ENCODE results near the gene BCAR1. TPM values are rescaled to one million over a fixed set of nuclear protein-coding genes. Genes with fewer than 3 reads are reported as not detected.
A peak's percentile ranks its signal among the peaks of the same experiment; 100 is the strongest.

BCAR1 gene
- total and polyA plus RNA-seq, 2 experiments from 2014 or later = 37.9 to 140 TPM

GRCh38 chr16:75198135-75198600 is 53.3 kb downstream of the BCAR1 start (continued):
- TF ChIP-seq ETS1 (IDR thresholded peaks at IDR 0.05) (no peak), ZNF114 (CRISPR knock-in tag; IDR thresholded peaks at IDR 0.05) (no peak), REST (IDR thresholded peaks at IDR 0.05; ENCODE audit: unreplicated experiment) (no peak), POLR2AphosphoS5 (IDR thresholded peaks at IDR 0.05; ENCODE audit: low read depth) (no peak)

- no peaks in the 10 kb centered on the region for H3K9me2 ChIP-seq (ENCODE audit: insufficient read depth)
- H3K4me2 ChIP-seq = no peak overlapping the region
- no peak overlapping the region for H3K27ac Mint-ChIP-seq
- no peak overlapping the region for H3K27ac ChIP-seq (ENCODE audit: low read depth)
- DNase-seq (ENCODE audit: low spot score) (peak; percentile 27), ATAC-seq (no peak)
- H3K79me2 ChIP-seq (replicated peaks; ENCODE audit: insufficient read depth) = no peaks in the 10 kb centered on the region
- no peak overlapping the region for H3K4me3 ChIP-seq
- H3K36me3 Mint-ChIP-seq (ENCODE audit: low read depth) = no peaks in the 10 kb centered on the region
- peaks cover 9% of the 10 kb centered on the region for H3K4me1 Mint-ChIP-seq
- H3K36me3 ChIP-seq (ENCODE audit: insufficient read depth) = no peaks in the 10 kb centered on the region
- H3K4me3 Mint-ChIP-seq = no peak overlapping the region
- no peaks in the 10 kb centered on the region for H4K20me1 ChIP-seq (replicated peaks; ENCODE audit: insufficient read depth)
- peak overlapping the region; percentile 88 for H2AFZ ChIP-seq
- peaks cover 11% of the 10 kb centered on the region for H3K27me3 Mint-ChIP-seq (ENCODE audit: insufficient read depth, low read depth, poor library complexity)
- H3K9me3 Mint-ChIP-seq = no peaks in the 10 kb centered on the region; the same call in 2 of the 3 replicates
- no peaks in the 10 kb centered on the region for H3K27me3 ChIP-seq (ENCODE audit: insufficient read depth)
- TF ChIP-seq REST (IDR thresholded peaks at IDR 0.05; ENCODE audit: unreplicated experiment) (no peak), ZNF331 (CRISPR knock-in tag; IDR thresholded peaks at IDR 0.05; ENCODE audit: low read depth) (no peak), EZH2phosphoT487 (IDR thresholded peaks at IDR 0.05; ENCODE audit: unreplicated experiment) (no peak), NANOG (IDR thresholded peaks at IDR 0.05; ENCODE audit: borderline replicate concordance) (no peak), POLR2AphosphoS5 (IDR thresholded peaks at IDR 0.05; ENCODE audit: low read depth) (no peak), CTCF (conservative IDR thresholded peaks at IDR 0.05; ENCODE audit: low read depth in 2 of 2) (peak in 1 of 2 experiments; percentile 8; a peak in 1 of 4 replicates), JUNB (IDR thresholded peaks at IDR 0.05; ENCODE audit: unreplicated experiment) (no peak), ZNF114 (CRISPR knock-in tag; IDR thresholded peaks at IDR 0.05) (no peak)
- peaks cover 8% of the 10 kb centered on the region; the same call in 1 of the 2 replicates for H3K4me1 ChIP-seq (ENCODE audit: insufficient read depth)
- H3F3A ChIP-seq (replicated peaks; ENCODE audit: low read depth) = 0 out of 2 replicates have a peak, but pooled peaks cover 4% of the 10 kb centered on the region
Observed at GRCh38 chr16:75197522-75198134, 53.8 kb downstream of the BCAR1 start.
